NOMO-1 treated with DMSO at 0.1 percent for 48 hours (cell line): Measurements from ENCODE around the gene STH.

Experiments
- DNase-seq: peaks from one replicate; lab custom pipeline; 2025; ENCODE audit not compliant: unreplicated experiment; lab: John Stamatoyannopoulos, UW

STH gene

DNA sequence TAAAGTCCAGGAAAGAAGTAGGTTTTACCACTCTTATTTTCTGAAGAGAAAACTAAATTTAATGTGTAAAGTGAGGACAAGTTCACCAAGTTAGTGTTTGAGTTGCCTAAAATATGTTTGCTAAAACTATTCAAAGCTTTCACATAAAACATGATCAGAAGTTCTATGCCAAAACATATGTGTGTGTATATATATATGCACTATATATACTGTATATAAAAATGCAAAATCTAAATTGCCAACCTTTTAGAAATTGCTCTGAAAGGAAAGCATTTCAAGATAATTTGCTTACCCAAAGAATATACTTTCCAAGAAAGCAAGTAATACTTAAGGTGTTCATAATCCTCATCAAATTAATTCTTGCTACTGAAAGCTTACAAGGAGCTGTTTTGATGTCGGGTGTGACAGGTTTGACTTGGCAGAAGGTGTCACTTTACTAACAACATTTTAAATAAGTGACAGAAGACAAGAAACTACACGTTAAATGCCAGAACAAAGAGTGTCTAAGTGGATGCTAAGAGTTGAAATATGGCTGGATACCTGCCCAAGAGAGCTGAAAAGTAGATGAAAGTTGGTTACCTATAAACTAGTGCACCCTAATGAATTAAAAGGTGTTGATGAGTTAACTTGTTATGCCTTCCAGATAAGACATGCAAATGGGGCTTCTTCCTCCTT is 32.3 kb upstream of the STH start:
- DNase-seq: no peak

DNA sequence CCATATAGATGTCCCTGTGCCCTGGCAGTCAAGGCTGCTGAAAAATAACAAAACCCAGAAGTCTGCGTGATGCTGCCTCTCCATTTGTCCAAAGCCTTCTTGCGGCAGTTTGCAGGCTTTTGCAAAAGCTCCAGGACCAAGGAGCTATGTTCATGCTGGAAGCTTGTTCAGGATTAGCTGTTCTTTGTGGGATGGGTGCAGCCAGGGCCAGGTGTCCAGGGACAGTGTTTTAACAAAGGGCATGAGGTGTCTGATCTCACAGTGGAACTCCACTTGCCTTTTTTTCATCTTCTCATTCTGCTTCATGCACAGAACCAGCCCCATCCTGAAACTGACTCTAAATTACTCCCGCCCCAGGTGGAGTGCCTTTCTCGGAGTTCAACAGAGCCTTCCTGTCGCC is 31.7 kb upstream of the STH start:
- no peak for DNase-seq

DNA sequence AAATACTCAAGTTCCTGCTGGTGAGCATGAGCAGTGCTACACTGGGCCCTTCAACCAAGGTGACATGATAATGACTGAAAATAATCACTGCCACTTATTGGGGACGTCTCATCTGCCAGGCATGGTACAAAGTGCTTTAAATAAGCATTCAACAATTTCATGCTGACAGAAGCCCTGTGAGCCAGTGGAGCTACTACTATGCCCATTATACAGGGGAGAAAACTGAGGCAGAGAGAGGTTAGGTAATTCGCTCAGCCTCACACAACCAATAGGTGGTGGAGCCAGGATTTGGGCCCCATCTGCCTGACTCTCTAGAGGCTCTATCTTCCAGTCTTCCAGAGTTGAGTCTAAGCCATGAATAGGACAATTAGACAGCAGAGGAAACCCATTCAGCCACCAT is 30.3 kb upstream of the STH start:
- no peak for DNase-seq

DNA sequence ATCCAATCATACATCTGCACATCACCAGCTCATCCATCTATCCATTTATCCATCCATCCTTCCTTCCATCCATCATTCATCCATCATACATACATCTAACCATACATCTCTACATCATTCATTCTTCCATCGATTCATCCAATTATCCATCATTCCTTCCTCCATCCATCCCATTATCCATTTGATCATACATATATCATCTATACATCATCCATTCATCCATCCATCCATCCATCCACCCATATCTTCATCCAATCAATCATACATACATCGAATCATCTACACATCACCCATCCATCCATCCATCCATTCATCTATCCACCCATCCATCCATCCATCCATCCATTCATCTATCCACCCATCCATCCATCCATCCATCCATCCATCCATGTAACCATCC is 29.3 kb upstream of the STH start:
- no peak for DNase-seq

DNA sequence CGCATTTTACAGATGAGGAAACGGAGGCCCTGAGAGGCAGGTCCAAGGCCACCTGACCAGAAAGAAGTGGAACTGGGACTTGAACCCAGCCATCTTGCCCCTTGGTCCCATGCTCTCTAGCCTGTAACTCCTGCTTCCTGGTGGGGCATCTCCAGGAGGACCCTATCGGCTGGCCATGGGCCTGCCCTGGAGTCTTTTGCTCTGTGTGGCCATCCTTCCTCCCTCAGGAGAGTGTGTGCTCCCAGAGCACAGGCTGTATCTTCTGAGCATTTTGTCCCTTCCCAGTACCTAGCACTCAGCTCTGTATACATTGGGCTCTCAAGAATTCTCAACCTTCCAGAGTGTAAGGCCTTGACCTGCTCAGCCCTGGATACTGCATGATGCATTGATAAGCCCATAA is 28.4 kb upstream of the STH start:
- DNase-seq: no peak

DNA sequence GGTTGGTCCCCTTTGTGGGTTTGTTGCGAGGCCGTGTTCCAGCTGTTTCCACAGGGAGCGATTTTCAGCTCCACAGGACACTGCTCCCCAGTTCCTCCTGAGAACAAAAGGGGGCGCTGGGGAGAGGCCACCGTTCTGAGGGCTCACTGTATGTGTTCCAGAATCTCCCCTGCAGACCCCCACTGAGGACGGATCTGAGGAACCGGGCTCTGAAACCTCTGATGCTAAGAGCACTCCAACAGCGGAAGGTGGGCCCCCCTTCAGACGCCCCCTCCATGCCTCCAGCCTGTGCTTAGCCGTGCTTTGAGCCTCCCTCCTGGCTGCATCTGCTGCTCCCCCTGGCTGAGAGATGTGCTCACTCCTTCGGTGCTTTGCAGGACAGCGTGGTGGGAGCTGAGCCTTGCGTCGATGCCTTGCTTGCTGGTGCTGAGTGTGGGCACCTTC is 27.3 kb upstream of the STH start:
- no peak for DNase-seq

DNA sequence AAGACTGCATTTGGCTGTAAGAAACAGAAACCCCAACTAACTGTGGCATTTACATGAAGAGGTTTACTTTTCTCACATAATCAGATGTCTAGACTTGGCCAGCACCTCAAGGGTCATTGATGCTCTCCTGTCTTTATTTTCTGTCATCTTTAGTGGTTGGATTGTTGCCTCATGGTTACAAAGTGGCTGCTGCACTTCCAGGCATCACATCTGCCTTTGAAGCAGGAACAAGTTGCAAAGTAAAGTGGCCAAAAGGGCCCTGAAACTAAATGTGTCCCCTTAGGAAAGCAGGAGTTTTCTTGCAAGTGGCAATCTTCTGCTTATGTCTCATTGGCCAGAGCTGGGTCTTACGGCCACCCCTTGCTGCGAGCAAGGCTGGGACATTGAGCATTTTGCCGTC is 26.5 kb upstream of the STH start:
- DNase-seq: no peak

DNA sequence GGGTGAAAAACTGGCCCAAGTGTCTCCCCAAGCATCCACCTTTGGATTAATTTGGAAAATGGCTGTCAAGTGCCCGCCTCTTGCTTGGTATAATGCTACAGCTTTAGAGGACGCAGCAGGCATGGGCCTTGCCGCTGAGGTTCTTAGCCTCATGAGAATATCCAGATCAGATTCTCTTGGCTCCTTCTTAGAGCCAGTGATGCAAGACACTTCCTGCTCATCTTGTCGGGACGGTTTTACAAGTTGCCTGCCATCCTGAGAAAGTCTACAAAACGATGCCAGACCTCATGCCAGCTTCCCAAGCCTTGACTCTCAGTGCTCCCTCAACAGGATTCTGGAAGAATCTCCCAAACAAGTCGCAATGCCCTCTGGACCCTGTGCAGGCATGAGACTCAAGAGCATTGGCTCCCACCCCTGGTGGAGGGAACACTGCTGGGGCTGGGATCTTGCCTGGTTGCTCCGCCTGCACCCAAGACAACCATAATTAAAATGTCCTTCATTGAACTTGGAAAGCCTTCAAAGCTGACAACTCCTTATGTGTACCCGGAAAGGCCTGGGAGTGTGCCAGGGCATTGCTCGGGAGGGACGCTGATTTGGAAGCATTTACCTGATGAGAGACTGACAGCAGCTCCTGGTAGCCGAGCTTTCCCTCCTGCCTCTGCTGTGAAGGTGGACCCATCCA is 25.8 kb upstream of the STH start:
- DNase-seq: no peak

DNA sequence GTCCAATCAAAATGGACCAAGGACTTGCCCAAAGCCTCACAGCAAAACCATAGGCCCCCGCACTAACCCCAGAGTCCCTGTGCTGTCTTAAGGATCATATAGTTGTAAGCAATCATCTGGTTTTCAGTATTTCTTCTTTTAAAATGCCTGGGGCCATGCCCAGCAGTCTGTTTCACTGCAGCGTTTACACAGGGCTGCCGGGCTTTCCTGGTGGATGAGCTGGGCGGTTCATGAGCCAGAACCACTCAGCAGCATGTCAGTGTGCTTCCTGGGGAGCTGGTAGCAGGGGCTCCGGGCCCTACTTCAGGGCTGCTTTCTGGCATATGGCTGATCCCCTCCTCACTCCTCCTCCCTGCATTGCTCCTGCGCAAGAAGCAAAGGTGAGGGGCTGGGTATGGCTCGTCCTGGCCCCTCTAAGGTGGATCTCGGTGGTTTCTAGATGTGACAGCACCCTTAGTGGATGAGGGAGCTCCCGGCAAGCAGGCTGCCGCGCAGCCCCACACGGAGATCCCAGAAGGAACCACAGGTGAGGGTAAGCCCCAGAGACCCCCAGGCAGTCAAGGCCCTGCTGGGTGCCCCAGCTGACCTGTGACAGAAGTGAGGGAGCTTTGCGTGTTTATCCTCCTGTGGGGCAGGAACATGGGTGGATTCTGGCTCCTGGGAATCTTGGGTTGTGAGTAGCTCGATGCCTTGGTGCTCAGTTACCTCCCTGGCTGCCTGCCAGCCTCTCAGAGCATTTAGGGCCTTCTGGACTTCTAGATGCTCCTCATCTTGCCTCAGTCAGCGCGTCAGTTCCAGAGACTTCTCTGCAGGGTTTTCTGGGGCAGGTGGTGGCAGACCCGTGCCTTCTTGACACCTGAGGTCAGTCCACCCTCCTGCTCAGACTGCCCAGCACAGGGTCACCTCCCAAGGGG is 24.8 kb upstream of the STH start:
- DNase-seq: no peak

DNA sequence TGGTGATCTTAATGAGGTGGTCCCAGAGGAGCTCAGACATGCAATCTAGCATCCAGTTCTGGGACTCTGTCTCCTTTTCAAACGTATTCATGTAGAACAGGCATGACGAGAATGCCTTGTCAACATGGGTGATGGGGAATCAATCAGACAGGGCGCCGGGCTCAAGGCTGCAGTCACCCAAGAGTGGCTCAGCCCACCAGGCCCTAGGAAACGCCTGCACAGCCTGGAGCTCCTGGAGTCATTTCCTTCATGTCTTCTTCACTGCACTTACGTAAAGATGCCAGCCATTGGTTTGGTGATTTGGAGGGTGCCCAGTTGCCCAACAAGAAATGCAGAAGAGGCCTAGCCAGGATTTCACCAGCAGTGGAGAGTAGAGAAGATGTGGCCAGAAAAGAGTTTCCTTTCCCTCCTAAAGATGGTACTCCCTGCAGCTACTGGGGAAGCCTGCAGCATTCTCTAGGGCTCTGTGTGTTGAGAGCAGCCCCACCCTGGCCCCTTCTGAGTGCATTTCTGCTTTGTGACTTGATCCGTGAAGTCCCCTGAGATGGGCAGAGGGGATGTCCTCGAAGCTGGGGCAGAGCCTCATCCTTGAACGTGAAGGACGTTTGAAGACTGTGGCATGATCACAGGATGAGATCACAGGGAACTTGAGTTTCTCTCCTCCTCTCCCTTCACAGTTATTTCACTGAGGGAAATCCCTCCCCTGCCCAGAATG is 24.0 kb upstream of the STH start:
- DNase-seq: no peak

DNA sequence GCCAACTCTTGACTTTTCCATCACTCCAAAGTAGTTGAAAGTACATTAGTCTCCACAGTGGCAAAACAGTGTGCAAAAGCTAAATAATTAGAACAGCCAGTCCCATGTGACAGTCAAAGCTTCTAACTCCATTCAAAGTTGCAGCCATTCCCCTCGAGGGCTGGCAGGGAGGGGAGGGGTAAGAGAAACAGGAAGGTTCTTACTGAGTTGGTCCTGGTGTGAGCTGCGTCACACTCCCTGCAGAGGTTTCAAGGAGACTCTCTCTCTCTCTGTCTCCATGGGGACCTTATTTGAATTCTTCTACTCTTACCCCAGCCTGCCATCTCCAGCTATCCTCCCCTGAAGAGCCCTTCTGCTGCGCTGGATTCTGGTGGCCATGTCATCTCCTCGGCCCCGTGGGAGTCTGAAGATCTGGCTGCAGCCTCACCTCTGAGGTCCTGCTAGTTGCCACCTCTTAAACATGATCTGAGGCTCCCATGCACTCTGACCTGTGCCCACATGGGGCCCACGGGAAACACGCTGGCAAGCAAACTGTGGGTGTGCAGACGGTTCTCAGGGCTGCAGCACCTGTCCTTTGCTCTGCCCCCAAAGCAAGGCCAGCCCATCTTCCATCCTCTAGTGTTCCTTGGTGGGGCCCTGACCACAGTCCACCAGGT is 23.3 kb upstream of the STH start:
- no peak for DNase-seq

DNA sequence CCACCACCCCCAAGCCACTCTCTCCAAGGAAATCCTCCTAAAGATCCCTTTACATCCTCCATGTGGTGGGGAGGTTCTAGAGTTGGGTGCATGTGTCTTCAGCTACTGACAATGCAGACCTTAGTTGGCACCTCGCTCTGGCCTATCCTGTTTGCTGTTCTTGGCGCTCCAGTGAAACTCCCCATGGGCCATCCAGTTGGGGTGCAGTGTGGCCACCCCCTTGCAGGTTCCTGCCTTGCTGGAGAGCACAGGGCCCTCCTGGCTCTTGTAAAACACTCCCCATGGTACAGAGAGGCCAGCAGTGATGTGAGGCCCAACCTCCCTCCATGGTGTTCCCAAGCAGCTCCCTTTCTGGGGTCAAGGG is 22.7 kb upstream of the STH start:
- no peak for DNase-seq

DNA sequence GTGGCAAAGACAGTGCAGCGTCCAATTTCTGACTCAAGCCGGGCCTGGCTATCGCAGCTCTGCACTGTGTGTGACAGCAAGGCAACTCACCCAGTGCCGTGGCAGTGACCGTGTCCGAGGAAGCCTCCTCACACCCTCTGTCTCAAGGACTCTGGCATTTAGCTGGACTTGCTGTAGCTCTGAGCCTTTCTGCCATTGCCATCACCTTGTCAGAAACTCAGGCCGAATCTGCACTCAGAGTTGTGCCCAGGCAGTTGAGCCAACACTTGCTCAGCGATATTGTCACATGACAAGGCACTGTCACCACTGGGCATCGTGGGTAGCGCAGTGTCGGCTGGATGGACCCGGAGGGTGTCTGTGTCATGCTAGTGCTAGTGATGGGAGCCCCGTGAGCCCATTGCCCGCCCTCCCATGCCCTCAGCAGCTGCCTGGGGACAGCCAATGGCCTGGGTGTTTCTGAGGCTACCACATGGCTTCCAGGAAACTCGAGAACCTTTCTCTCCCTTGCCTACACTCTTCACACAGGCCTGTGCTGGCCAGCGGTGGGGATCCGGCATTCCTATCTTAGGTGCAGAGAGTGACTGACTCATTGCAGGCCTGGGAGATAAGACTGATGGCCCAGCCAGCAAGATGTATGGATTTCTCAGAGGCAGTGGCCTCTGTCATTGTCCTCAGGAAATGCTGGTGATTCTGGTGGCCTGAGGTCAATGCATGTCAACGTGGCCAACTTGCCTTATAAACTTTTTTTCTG is 22.1 kb upstream of the STH start:
- no peak for DNase-seq

DNA sequence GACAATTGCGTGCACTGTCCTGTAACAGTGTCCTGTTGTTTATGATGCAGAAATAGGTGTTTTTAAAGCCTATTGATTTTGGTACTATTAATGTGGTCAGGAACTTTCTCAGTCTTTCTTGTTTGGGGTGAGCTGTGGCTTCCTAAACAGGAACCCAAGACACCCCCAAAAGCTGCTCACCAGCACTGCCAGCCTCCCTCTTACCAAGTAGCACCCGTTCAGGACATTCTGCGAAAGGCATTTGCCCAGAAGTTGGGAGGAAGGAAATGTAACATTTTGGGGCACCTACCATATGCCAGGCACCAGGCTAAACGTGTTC is 21.6 kb upstream of the STH start:
- DNase-seq: no peak

DNA sequence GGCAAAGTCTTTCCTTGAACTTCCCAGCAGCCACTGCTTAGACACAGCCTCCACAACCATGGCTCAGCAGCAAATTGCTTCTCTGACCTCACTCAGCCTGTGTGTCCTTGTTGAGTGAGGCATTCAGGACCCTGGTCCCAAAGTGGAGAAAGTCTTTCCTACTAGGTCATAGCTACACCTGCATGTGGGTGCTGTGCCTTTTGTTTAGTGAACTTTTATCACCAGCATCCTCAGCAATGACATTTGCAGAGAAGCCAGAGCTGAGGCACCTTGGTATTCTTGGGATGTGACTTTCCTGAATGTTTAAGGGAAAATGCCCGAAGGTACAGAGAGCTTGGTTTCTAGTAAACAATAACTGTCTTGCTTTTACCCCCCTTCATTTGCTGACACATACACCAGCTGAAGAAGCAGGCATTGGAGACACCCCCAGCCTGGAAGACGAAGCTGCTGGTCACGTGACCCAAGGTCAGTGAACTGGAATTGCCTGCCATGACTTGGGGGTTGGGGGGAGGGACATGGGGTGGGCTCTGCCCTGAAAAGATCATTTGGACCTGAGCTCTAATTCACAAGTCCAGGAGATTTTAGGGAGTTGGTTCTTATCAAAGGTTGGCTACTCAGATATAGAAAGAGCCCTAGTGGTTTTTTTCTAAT is 20.9 kb upstream of the STH start:
- DNase-seq: no peak

DNA sequence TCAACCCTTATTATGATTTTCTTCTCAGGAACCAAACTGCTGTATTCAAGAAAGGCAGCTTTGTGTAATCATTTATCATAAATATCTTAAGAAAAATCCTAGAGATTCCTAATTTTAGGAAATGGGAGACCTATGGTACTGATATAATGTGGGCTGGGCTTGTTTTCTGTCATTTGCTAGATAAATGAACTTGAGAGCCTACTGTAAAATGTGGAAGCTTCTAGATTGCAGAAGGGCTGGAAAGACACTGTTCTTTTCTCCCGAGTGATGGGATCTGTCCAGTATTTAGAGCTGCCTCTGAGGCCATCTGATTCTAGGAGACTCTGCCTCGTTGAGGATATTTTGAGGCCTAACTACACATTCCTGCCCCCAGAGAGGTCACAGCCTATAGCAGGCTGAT is 19.9 kb upstream of the STH start:
- no peak for DNase-seq

DNA sequence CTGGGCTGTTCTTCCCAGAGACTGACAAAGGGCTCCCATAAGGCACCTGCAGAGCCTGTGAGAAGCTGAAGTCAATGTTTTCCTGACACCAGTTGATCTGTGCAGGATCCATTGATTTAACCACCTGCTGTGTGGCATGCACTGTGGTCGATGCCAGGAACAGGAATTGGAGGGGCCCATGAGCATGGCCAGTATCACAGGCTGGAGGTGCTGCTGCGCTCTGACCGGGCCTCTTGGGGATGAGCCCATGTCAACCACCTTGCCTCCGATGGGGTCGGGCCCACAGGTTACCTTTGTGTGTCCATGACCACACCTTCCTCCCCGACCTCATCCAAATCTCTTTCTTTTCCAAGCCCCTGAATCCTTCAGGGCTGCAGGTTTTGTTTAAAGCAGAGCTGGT is 18.2 kb upstream of the STH start:
- no peak for DNase-seq

DNA sequence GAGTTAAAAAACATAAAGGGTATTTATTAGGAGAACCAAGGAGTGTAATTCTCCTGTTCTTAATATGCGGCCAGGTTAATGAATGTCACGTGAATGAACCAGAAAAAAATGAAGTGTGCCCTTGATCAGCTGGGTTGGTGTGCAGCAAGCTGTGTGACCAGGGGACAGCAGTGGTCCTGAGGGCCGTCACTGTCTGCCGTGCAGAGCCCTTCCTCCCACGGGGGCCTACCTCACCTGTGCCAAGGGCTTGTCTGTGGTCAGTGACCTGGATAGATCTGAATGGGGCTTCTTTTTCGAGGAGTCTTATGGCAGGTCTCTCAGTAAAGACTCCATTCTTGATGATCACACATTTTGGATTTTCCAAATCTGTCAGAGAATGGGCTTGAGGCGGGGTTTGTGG is 17.7 kb upstream of the STH start:
- DNase-seq: no peak

DNA sequence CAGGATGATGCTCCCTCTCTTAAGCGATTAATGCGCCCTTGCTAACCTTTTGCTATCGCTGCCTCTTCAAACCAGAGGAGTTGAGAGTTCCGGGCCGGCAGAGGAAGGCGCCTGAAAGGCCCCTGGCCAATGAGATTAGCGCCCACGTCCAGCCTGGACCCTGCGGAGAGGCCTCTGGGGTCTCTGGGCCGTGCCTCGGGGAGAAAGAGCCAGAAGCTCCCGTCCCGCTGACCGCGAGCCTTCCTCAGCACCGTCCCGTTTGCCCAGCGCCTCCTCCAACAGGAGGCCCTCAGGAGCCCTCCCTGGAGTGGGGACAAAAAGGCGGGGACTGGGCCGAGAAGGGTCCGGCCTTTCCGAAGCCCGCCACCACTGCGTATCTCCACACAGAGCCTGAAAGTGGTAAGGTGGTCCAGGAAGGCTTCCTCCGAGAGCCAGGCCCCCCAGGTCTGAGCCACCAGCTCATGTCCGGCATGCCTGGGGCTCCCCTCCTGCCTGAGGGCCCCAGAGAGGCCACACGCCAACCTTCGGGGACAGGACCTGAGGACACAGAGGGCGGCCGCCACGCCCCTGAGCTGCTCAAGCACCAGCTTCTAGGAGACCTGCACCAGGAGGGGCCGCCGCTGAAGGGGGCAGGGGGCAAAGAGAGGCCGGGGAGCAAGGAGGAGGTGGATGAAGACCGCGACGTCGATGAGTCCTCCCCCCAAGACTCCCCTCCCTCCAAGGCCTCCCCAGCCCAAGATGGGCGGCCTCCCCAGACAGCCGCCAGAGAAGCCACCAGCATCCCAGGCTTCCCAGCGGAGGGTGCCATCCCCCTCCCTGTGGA is 16.0 kb upstream of the STH start:
- no peak for DNase-seq
